ENCODE results near the gene TBX3. TPM values are rescaled to one million over a fixed set of nuclear protein-coding genes. Genes with fewer than 3 reads are reported as not detected.

TBX3 gene
- total RNA-seq, 5 donors from 2014 or later (not counting 1 experiment from before 2014, with no cell fraction given): 0.26 to 0.44 (median 0.41) TPM; not detected in 2

GRCh38 chr12:114689075-114689994 is 5.4 kb upstream of the TBX3 start:
- Histone ChIP-seq H3K9me3 (no peaks in the 10 kb centered on the region), H3K4me1 (ENCODE audit: control insufficient read depth in 1 of 2, extremely low read depth in 1 of 2, insufficient read depth in 2 of 2, low read length in 2 of 2) (peaks cover 0 to 19% of the 10 kb centered on the region in 2 experiments), H3K36me3 (ENCODE audit: control insufficient read depth in 2 of 2, extremely low read depth in 1 of 2, insufficient read depth in 1 of 2, low read length in 1 of 2) (no peaks in the 10 kb centered on the region), H3K27me3 (replicated peaks in 1 of 2; ENCODE audit: control insufficient read depth in 2 of 2, extremely low read depth in 1 of 2, insufficient read depth in 2 of 2, low read length in 1 of 2) (peaks cover 40 to 78% of the 10 kb centered on the region in 2 experiments), H3K27ac (ENCODE audit: low read length) (no peak overlapping the region), H3K4me3 (ENCODE audit: control insufficient read depth in 1 of 2, extremely low read depth in 1 of 2, low read length in 1 of 2) (no peak overlapping the region)
- Mint-ChIP-seq H3K36me3 (no peaks in the 10 kb centered on the region), H3K4me1 (peaks cover 11 to 22% (median 20%) of the 10 kb centered on the region in 3 donors), H3K27ac (no peak overlapping the region), H3K27me3 (peaks cover 59 to 90% of the 10 kb centered on the region in 2 donors), H3K4me3 (no peak overlapping the region), H3K9me3 (no peaks in the 10 kb centered on the region)
- CTCF ChIA-PET: no interaction called here
- DNase-seq (no peak), ATAC-seq (replicated peaks in 1 of 4) (no peak)
- WGBS (ENCODE audit: insufficient coverage): 33% methylated on average over 1 of the region's 5 CpGs
- POLR2A ChIA-PET: no interaction called here

GRCh38 chr12:114688256-114688845 is 4.4 kb upstream of the TBX3 start:
- ChIA-PET CTCF (no interaction called here), POLR2A (no interaction called here)
- Histone ChIP-seq H3K36me3 (ENCODE audit: control insufficient read depth in 2 of 2, extremely low read depth in 1 of 2, insufficient read depth in 1 of 2, low read length in 1 of 2) (no peaks in the 10 kb centered on the region), H3K27me3 (replicated peaks in 1 of 2; ENCODE audit: control insufficient read depth in 2 of 2, extremely low read depth in 1 of 2, insufficient read depth in 2 of 2, low read length in 1 of 2) (peaks cover 32 to 87% of the 10 kb centered on the region in 2 experiments), H3K4me3 (ENCODE audit: control insufficient read depth in 1 of 2, extremely low read depth in 1 of 2, low read length in 1 of 2) (no peak overlapping the region), H3K27ac (ENCODE audit: low read length) (no peak overlapping the region), H3K4me1 (ENCODE audit: control insufficient read depth in 1 of 2, extremely low read depth in 1 of 2, insufficient read depth in 2 of 2, low read length in 2 of 2) (peaks cover 0 to 29% of the 10 kb centered on the region in 2 experiments), H3K9me3 (no peaks in the 10 kb centered on the region)
- Mint-ChIP-seq H3K36me3 (no peaks in the 10 kb centered on the region), H3K4me1 (peaks cover 21 to 32% (median 30%) of the 10 kb centered on the region in 3 donors), H3K27ac (no peak overlapping the region), H3K27me3 (peaks cover 59 to 90% of the 10 kb centered on the region in 2 donors), H3K9me3 (no peaks in the 10 kb centered on the region), H3K4me3 (peak overlapping the region in 1 of 3 donors; percentile 13)
- 8% methylated on average over 2 of the region's 4 CpGs for WGBS (ENCODE audit: insufficient coverage)
- ATAC-seq (replicated peaks in 1 of 4) (no peak), DNase-seq (no peak)

- peaks cover 34 to 87% of the 10 kb centered on the region in 2 experiments for H3K27me3 ChIP-seq (replicated peaks in 1 of 2; ENCODE audit: control insufficient read depth in 2 of 2, extremely low read depth in 1 of 2, insufficient read depth in 2 of 2, low read length in 1 of 2)
- POLR2A ChIA-PET: no interaction called here
These were observed 3.8 kb upstream of the TBX3 start for GRCh38 chr12:114687802-114688201.

GRCh38 chr12:114686773-114687500 is 3.0 kb upstream of the TBX3 start:
- peaks cover 36 to 87% of the 10 kb centered on the region in 2 experiments for H3K27me3 ChIP-seq (replicated peaks in 1 of 2; ENCODE audit: control insufficient read depth in 2 of 2, extremely low read depth in 1 of 2, insufficient read depth in 2 of 2, low read length in 1 of 2)
- Mint-ChIP-seq H3K36me3 (no peaks in the 10 kb centered on the region), H3K4me3 (peak overlapping the region in 1 of 3 donors; percentile 93), H3K9me3 (no peaks in the 10 kb centered on the region), H3K4me1 (peaks cover 35 to 43% (median 40%) of the 10 kb centered on the region in 3 donors), H3K27me3 (peaks cover 74 to 94% of the 10 kb centered on the region in 2 donors), H3K27ac (no peak overlapping the region)
- no peak overlapping the region for H3K4me3 ChIP-seq (ENCODE audit: control insufficient read depth in 1 of 2, extremely low read depth in 1 of 2, low read length in 1 of 2)
- no peaks in the 10 kb centered on the region for H3K9me3 ChIP-seq
- DNase-seq (no peak), ATAC-seq (replicated peaks in 1 of 4) (no peak)
- ChIA-PET POLR2A (no interaction called here), CTCF (no interaction called here)
- H3K27ac ChIP-seq (ENCODE audit: low read length): no peak overlapping the region
- no peaks in the 10 kb centered on the region for H3K36me3 ChIP-seq (ENCODE audit: control insufficient read depth in 2 of 2, extremely low read depth in 1 of 2, insufficient read depth in 1 of 2, low read length in 1 of 2)
- H3K4me1 ChIP-seq (ENCODE audit: control insufficient read depth in 1 of 2, extremely low read depth in 1 of 2, insufficient read depth in 2 of 2, low read length in 2 of 2): peaks cover 0 to 34% of the 10 kb centered on the region in 2 experiments
- 10% methylated on average over 36 of the region's 41 CpGs for WGBS (ENCODE audit: insufficient coverage)

More at GRCh38 chr12:114687802-114688201, 3.8 kb upstream of the TBX3 start:
- Histone ChIP-seq H3K4me3 (ENCODE audit: control insufficient read depth in 1 of 2, extremely low read depth in 1 of 2, low read length in 1 of 2) (no peak overlapping the region), H3K4me1 (ENCODE audit: control insufficient read depth in 1 of 2, extremely low read depth in 1 of 2, insufficient read depth in 2 of 2, low read length in 2 of 2) (peaks cover 0 to 35% of the 10 kb centered on the region in 2 experiments), H3K27ac (ENCODE audit: low read length) (no peak overlapping the region), H3K9me3 (no peaks in the 10 kb centered on the region), H3K36me3 (ENCODE audit: control insufficient read depth in 2 of 2, extremely low read depth in 1 of 2, insufficient read depth in 1 of 2, low read length in 1 of 2) (no peaks in the 10 kb centered on the region)
- CTCF ChIA-PET: no interaction called here
- Mint-ChIP-seq H3K9me3 (no peaks in the 10 kb centered on the region), H3K4me3 (peak overlapping the region in 1 of 3 donors; percentile 13), H3K4me1 (peaks cover 26 to 36% (median 34%) of the 10 kb centered on the region in 3 donors), H3K27ac (no peak overlapping the region), H3K36me3 (no peaks in the 10 kb centered on the region), H3K27me3 (peaks cover 65 to 91% of the 10 kb centered on the region in 2 donors)
- 22% methylated on average over 5 of the region's 12 CpGs for WGBS (ENCODE audit: insufficient coverage)
- DNase-seq (no peak), ATAC-seq (replicated peaks in 1 of 4) (no peak)

- H3K36me3 Mint-ChIP-seq: no peaks in the 10 kb centered on the region
- H3K4me1 Mint-ChIP-seq: peaks cover 35 to 43% (median 40%) of the 10 kb centered on the region in 3 donors
- ATAC-seq (replicated peaks in 1 of 4): no peak
- Histone ChIP-seq H3K4me1 (ENCODE audit: control insufficient read depth in 1 of 2, extremely low read depth in 1 of 2, insufficient read depth in 2 of 2, low read length in 2 of 2) (peaks cover 0 to 33% of the 10 kb centered on the region in 2 experiments), H3K9me3 (no peaks in the 10 kb centered on the region), H3K36me3 (ENCODE audit: control insufficient read depth in 2 of 2, extremely low read depth in 1 of 2, insufficient read depth in 1 of 2, low read length in 1 of 2) (no peaks in the 10 kb centered on the region), H3K27ac (ENCODE audit: low read length) (no peak overlapping the region), H3K27me3 (replicated peaks in 1 of 2; ENCODE audit: control insufficient read depth in 2 of 2, extremely low read depth in 1 of 2, insufficient read depth in 2 of 2, low read length in 1 of 2) (peaks cover 39 to 84% of the 10 kb centered on the region in 2 experiments), H3K4me3 (ENCODE audit: control insufficient read depth in 1 of 2, extremely low read depth in 1 of 2, low read length in 1 of 2) (no peak overlapping the region)
- H3K27me3 Mint-ChIP-seq: peaks cover 78 to 94% of the 10 kb centered on the region in 2 donors
- CTCF ChIA-PET: no interaction called here
- 13% methylated on average over 3 of the region's 11 CpGs for WGBS (ENCODE audit: insufficient coverage)
- peak overlapping the region in 1 of 3 donors; percentile 93 for H3K4me3 Mint-ChIP-seq
- no peak overlapping the region for H3K27ac Mint-ChIP-seq
- no peaks in the 10 kb centered on the region for H3K9me3 Mint-ChIP-seq
- DNase-seq: no peak
- POLR2A ChIA-PET: no interaction called here
These were observed 2.4 kb upstream of the TBX3 start for GRCh38 chr12:114686426-114686772.

- H3K27ac ChIP-seq (ENCODE audit: low read length): no peak overlapping the region
- Mint-ChIP-seq H3K4me1 (peaks cover 35 to 43% (median 40%) of the 10 kb centered on the region in 3 donors), H3K27ac (no peak overlapping the region), H3K27me3 (peaks cover 78 to 94% of the 10 kb centered on the region in 2 donors), H3K36me3 (no peaks in the 10 kb centered on the region), H3K4me3 (peak overlapping the region in 1 of 3 donors; percentile 93), H3K9me3 (no peaks in the 10 kb centered on the region)
- H3K27me3 ChIP-seq (replicated peaks in 1 of 2; ENCODE audit: control insufficient read depth in 2 of 2, extremely low read depth in 1 of 2, insufficient read depth in 2 of 2, low read length in 1 of 2): peaks cover 34 to 81% of the 10 kb centered on the region in 2 experiments
- no peak for DNase-seq
- 11% methylated on average over 4 of the region's 17 CpGs for WGBS (ENCODE audit: insufficient coverage)
- CTCF ChIA-PET: no interaction called here
- H3K4me3 ChIP-seq (ENCODE audit: control insufficient read depth in 1 of 2, extremely low read depth in 1 of 2, low read length in 1 of 2): no peak overlapping the region
- POLR2A ChIA-PET: no interaction called here
- ATAC-seq (replicated peaks in 1 of 4): no peak
- peaks cover 0 to 33% of the 10 kb centered on the region in 2 experiments for H3K4me1 ChIP-seq (ENCODE audit: control insufficient read depth in 1 of 2, extremely low read depth in 1 of 2, insufficient read depth in 2 of 2, low read length in 2 of 2)
- no peaks in the 10 kb centered on the region for H3K9me3 ChIP-seq
- H3K36me3 ChIP-seq (ENCODE audit: control insufficient read depth in 2 of 2, extremely low read depth in 1 of 2, insufficient read depth in 1 of 2, low read length in 1 of 2): no peaks in the 10 kb centered on the region
These were observed 1.9 kb upstream of the TBX3 start for GRCh38 chr12:114685869-114686268.

All from T-cell (primary cell).